Memory B cell (primary cell): ENCODE measurements around the gene GOLGA2.
"Not testable (repeated sequence)": the region's sequence is repeated elsewhere in the genome, so short reads cannot be mapped to it uniquely, and the experiment has no call there.

Experiments used
- ATAC-seq: fragments of 150-1000 bp; cut with Tn5 transposase; 2 replicates; pipeline ENCODE4 v1.10.0; 2021; ENCODE audit warnings: low read depth, mild to moderate bottlenecking, moderate library complexity
- DNase-seq, 2 donors: peaks; one replicate each; pipeline ENCODE4 v3.0.0; 2022; ENCODE audit warnings: low spot score in 2 of 2
- H3K27ac Mint-ChIP-seq: one replicate; pipeline ENCODE4 v1.8.0; 2022; ENCODE audit warnings: mild to moderate bottlenecking, moderate library complexity, mixed read lengths
- H3K27me3 Mint-ChIP-seq: one replicate; pipeline ENCODE4 v1.8.0; 2022; ENCODE audit warnings: mixed read lengths
- H3K36me3 Mint-ChIP-seq: one replicate; pipeline ENCODE4 v1.8.0; 2022; ENCODE audit warnings: mild to moderate bottlenecking, mixed read lengths
- H3K4me1 Mint-ChIP-seq: one replicate; pipeline ENCODE4 v1.8.0; 2022; ENCODE audit warnings: mixed read lengths
- H3K4me3 Mint-ChIP-seq: one replicate; pipeline ENCODE4 v1.8.0; 2022; ENCODE audit warnings: mild to moderate bottlenecking, moderate library complexity, mixed read lengths
- H3K9me3 Mint-ChIP-seq: one replicate; pipeline ENCODE4 v1.8.0; 2022; ENCODE audit warnings: mixed read lengths

Gene GOLGA2

DNA sequence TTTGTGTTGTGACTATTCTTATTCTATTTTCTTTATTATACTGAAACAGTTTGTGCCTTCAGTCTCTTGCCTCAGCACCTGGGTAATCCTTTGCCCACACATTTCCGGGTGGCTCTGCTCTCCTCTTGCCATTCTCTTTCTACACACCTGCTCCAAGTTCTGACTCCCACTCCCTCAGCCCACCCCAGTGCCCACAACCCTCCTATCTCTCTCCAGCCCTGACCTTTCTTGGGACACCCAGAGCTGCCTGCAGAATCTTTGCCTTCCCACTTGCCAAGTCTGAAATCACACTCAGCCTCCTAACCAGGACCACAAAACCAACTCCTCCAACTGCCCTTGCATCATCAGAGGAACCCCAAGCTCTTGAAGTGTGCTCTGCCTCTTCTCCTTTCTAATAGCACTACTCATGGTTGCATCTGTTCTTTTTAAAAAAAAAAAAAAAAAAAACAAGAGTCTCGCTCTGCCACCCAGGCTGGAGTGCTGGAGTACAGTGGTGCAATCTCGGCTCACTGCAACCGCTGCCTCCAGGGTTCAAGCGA, 4.3 kb upstream of the GOLGA2 start:
- Mint-ChIP-seq H3K4me1 (peaks cover 14% of the 10 kb centered on the region), H3K4me3 (no peak overlapping the region), H3K9me3 (no peaks in the 10 kb centered on the region), H3K27me3 (no peaks in the 10 kb centered on the region), H3K36me3 (peaks cover 7% of the 10 kb centered on the region), H3K27ac (no peak overlapping the region)
- DNase-seq (no peak), ATAC-seq (no peak)

DNA sequence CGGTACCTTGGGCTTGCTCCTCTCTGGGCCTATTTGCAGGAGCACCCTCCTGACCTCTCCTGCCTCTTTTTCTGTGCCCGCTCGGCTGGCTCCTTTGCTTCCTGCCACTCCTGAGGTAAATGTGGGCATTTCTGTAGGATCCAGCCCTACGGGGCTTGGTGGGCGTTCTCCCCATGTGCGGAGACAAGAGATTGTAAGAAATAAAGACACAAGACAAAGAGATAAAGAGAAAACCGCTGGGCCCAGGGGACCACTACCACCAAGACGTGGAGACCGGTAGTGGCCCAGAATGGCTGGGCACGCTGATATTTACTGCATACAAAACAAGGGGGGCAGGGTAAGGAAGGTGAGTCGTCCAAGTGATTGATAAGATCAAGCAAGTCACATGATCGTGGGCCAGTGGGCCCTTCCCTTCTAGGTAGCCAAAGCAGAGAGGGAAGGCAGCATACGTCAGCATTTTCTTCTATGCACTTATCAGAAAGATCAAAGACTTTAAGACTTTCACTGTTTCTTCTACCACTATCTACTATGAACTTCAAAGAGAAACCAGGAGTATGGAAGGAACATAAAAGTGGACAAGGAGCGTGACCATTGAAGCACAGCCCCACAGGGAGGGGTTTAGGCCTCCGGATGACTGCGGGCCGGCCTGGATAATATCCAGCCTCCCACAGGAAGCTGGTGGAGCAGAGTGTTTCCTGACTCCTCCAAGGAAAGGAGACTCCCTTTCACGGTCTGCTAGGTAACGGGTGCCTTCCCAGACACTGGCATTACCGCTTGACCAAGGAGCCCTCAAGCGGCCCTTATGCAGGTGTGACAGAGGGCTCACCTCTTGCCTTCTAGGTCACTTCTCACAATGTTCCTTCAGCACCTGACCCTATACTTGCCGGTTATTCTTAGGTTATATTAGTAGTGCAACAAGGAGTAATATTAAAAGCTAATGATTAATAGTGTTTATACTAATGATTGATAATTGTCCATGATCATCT, 3.6 kb upstream of the GOLGA2 start:
- not testable (repeated sequence) for H3K36me3 Mint-ChIP-seq, ATAC-seq, H3K9me3 Mint-ChIP-seq, H3K27ac Mint-ChIP-seq, H3K27me3 Mint-ChIP-seq, H3K4me3 Mint-ChIP-seq, DNase-seq
- H3K4me1 Mint-ChIP-seq, result peaks cover 14% of the 10 kb centered on the region

DNA sequence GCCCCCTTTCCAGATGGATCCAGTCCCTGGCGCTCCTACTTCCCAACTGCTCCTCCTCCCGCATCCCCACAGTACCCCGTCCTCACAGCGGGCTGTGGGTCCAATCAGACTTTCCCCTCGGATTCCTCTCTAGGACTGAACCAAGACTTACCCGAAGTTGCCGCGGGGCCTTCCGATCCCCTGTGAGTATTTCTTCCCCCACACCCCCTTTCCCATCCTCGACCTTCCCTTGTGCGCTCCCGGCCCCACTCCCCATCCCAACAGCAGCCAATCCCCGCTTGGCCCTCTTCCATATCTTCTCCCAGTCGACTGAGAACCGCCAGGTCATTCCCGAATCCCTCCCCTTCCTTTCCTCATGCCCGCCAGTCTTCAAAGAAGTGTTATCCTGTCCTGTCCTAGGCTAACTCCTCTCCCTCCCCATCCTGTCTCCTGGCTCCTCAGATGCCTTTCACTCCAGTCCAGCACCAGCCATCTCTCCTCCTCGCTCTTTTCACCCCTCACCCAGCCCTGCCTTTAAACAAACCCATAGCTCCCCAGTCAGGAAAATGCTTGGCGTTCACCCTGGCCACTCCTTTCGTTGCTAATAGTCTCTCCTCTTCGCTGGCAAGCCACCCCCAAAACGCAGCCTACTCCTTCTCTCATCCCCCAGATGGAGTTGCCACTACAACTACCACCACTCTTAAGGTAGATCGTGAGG, 915 bp upstream of the GOLGA2 start:
- H3K9me3 Mint-ChIP-seq, result no peaks in the 10 kb centered on the region

DNA sequence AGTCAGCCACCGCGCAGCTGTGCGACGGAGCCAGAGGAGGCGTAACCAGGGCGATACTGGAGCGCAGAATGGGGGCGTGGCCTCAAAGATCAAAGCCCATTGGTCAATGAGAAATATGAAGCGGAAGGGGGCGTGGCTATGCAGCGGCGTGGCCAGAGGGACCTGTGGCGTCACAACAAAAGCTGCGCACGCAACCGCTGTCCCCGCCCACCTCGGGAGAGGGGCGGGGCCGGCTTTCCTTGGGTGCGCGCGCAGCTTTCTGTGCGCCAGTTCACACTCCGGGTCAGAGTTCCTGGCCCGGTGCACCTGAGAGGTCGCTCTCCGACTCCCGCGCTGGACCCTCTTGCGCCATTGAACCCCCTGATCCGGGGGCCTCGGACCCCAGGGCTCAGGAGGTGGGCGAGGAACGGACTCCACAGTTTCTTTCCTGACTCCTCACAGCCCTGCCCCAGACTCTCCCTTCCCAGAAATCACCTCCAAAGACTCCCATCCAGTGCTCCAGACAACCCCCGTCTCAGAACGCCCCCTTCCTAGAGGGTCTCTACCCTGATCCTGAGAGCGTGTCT, 284 bp upstream of the GOLGA2 start, which contains the start of gene SWI5:
Gene SWI5 (plus strand): TSS at position 269 of the 566 bp plus-strand sequence.
- Mint-ChIP-seq H3K9me3 (no peaks in the 10 kb centered on the region), H3K27me3 (no peaks in the 10 kb centered on the region), H3K36me3 (peaks cover 13% of the 10 kb centered on the region), H3K4me1 (peaks cover 17% of the 10 kb centered on the region), H3K27ac (peak within 1 kb of the TSS; percentile 97), H3K4me3 (peak within 1 kb of the TSS; percentile 85)
- DNase-seq (peak; percentile 99 to 100), ATAC-seq (peak; percentile 95)

More for the DNA sequence above, 915 bp upstream of the GOLGA2 start:
- ATAC-seq, result no peak
- Mint-ChIP-seq H3K4me1 (peaks cover 17% of the 10 kb centered on the region), H3K36me3 (peaks cover 10% of the 10 kb centered on the region), H3K4me3 (peak overlapping the region; percentile 85), H3K27ac (peak overlapping the region; percentile 97), H3K27me3 (no peaks in the 10 kb centered on the region)
- DNase-seq, result no peak

DNA sequence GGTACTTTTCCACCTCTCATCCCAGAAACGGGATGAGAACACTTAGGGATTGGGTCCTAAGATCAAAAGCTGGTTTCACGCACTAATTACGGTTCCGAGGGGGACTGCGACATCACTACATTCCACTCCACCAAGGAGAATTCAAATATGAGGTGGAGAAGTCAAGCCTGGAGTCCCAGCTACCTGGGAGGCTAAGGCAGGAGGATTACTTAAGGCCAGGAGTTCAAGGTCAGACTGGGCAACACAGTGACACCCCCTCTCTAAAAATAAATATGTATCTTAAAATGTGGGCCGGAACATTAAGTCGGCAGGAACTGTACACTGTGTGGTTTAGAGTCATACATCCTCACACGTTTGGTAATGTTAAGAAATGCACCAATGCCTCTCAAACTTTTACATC, 1.6 kb downstream of the GOLGA2 start:
- peak overlapping the region; percentile 85 for H3K4me3 Mint-ChIP-seq
- H3K9me3 Mint-ChIP-seq, result no peaks in the 10 kb centered on the region
- DNase-seq (no peak), ATAC-seq (no peak)
- peaks cover 13% of the 10 kb centered on the region for H3K36me3 Mint-ChIP-seq
- H3K27ac Mint-ChIP-seq, result no peak overlapping the region
- H3K4me1 Mint-ChIP-seq, result peaks cover 17% of the 10 kb centered on the region
- H3K27me3 Mint-ChIP-seq, result no peaks in the 10 kb centered on the region

DNA sequence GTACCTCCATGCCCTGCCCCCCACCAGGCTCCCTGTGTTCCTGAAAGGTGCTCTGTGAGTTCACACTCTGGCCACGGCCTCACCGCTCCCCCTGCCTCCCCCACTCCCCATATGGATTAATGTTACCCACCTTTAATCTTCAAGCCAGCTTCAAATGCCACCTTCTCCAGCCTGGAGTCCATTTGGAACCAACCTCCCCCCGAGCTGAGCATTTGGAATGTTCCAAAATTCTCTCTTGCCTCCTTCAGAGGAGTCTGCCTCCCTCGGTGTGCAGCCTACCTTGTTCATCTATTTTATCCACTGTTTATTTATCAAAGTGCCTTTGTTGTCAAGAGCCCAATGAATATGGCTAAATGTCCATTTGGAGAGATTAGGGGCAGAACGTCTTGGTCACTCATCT, 4.3 kb downstream of the GOLGA2 start:
- peaks cover 18% of the 10 kb centered on the region for H3K36me3 Mint-ChIP-seq

DNA sequence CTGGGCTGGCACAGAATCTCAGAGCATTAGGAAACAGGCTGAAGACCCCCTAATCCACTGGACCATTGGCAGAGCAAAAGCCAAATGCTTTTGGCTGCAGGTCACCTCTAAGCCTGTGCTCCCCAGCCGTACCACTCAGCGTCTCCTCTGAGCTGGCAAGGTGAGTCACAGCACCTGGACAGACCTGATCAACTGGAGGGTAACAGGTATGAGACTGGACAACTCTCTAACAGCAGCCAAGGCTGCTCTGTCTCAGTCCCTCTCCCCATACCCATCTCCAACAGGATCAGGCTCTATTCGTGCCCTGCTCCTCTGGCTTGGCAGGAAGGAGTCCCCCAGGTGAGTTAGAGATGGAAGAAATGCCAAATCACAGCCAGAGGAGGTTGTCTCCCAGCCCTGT, 4.7 kb downstream of the GOLGA2 start:
- H3K27ac Mint-ChIP-seq, result no peak overlapping the region
- H3K27me3 Mint-ChIP-seq, result no peaks in the 10 kb centered on the region
- peaks cover 6% of the 10 kb centered on the region for H3K4me1 Mint-ChIP-seq
- ATAC-seq (no peak), DNase-seq (no peak)
- H3K36me3 Mint-ChIP-seq, result peaks cover 18% of the 10 kb centered on the region
- no peak overlapping the region for H3K4me3 Mint-ChIP-seq
- no peaks in the 10 kb centered on the region for H3K9me3 Mint-ChIP-seq

More for the DNA sequence above, 4.3 kb downstream of the GOLGA2 start:
- Mint-ChIP-seq H3K4me3 (no peak overlapping the region), H3K27ac (no peak overlapping the region), H3K4me1 (peaks cover 10% of the 10 kb centered on the region), H3K9me3 (no peaks in the 10 kb centered on the region), H3K27me3 (no peaks in the 10 kb centered on the region)
- no peak for ATAC-seq
- no peak for DNase-seq

DNA sequence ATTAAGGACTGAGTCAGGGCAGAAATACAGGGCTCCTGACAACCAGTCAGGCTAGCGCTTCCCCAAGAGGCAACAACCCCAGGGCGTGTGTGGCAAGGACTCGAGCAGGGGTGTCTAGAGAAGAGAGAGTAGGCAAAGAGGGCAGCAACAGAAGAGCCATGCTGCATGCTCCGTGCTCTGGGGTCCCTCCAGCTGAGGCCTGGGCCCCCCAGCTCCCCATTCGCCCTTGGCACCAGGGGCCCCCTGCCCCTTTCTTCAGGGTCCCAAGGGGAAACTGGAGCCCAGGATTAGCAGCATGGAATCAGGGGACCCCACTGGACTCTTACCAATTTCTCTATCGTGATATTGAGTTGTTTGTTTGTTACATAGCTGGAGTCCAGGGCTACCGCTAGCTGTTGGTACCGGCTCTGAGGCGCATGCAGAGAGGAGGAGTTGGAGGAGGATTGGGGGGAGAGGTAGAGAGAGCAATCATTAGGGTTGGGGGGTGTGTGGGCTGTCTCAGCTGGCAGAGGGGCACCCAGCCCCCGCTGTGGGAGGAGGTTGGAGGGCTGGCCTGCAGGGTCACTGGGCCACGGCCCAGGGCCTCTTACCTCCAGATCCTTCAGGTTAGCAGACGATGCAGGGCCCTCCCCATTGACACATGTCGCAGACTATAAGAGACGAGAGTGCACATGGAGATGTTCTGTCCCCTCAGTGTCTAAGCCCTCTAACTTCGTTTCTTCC, 8.8 kb downstream of the GOLGA2 start:
- Mint-ChIP-seq H3K27ac (no peak overlapping the region), H3K9me3 (no peaks in the 10 kb centered on the region), H3K4me3 (no peak overlapping the region), H3K27me3 (no peaks in the 10 kb centered on the region), H3K4me1 (no peaks in the 10 kb centered on the region), H3K36me3 (peaks cover 22% of the 10 kb centered on the region)
- ATAC-seq, result no peak
- no peak for DNase-seq

DNA sequence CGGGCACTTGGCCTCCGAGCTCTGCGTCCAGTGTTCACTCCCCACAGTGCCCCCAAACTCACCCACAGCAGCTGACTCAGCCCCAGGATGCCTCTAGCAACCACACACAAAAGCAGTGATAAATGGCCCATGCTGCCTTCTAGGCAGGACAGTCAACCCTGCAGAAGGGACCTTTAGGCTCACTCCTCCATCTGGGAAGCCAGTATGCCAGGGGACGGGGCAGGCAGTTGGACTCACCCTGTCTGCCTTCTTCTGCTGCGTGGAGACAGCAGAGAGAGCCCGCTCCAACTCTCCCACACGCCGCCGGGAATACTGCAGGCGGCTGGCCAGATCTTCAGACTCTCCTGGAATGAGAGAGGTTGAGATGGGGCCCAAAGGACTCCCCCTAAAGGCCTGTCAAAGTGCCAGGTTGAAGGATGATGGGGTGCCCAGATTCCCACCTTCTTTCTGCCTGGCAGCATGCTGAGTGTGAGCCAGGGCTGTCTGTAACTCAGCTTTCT, 10.4 kb downstream of the GOLGA2 start:
- Mint-ChIP-seq H3K9me3 (no peaks in the 10 kb centered on the region), H3K36me3 (peaks cover 28% of the 10 kb centered on the region)
- no peak for ATAC-seq

DNA sequence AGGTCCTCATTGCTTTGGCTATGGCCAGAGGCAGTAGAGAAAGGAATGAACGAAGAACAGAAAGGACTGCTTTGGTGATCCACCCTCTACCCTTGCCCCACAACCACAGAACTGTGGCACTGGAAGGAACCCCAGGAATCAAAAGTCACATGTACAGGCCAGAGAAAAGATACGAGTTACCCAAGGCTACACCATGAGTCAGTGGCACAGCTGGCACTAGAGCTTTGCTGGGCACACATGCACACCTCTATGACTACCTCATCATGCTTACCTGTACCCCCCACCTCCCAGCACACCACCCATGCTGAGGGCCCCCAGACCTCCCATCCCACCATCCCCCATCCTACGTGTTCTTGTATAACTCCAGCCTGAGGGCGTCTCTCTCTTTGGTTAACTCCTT, 13.1 kb downstream of the GOLGA2 start:
- Mint-ChIP-seq H3K4me1 (no peaks in the 10 kb centered on the region), H3K36me3 (peaks cover 37% of the 10 kb centered on the region), H3K27me3 (no peaks in the 10 kb centered on the region), H3K4me3 (no peak overlapping the region), H3K9me3 (no peaks in the 10 kb centered on the region), H3K27ac (no peak overlapping the region)
- DNase-seq, result no peak
- ATAC-seq, result no peak

More for the DNA sequence above, 10.4 kb downstream of the GOLGA2 start:
- no peak for DNase-seq
- Mint-ChIP-seq H3K27ac (no peak overlapping the region), H3K4me3 (no peak overlapping the region), H3K4me1 (no peaks in the 10 kb centered on the region), H3K27me3 (no peaks in the 10 kb centered on the region)

DNA sequence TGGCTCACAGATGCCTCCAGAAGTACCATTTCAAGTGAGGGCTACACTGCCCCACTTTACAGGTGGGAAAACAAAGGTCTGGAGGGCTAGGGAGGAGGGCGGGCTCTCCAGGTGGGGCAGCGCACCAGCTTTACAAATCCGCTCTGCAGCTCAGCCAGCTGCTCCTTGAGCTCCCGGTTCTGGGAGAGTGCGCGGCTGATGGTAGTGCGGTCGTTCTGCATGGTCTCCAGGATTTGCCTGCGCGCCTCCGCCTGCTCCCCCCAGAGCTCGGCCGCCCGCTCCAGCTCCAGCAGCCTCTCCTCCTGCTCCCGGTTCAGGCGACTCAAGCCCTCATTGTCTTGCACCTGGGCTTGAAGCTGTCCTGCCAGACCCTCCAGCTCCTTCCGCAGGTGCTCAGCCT, 15.5 kb downstream of the GOLGA2 start:
- Mint-ChIP-seq H3K4me3 (no peak overlapping the region), H3K27ac (no peak overlapping the region), H3K9me3 (no peaks in the 10 kb centered on the region), H3K4me1 (no peaks in the 10 kb centered on the region), H3K27me3 (no peaks in the 10 kb centered on the region), H3K36me3 (peaks cover 34% of the 10 kb centered on the region)
- DNase-seq, result no peak
- ATAC-seq, result no peak

DNA sequence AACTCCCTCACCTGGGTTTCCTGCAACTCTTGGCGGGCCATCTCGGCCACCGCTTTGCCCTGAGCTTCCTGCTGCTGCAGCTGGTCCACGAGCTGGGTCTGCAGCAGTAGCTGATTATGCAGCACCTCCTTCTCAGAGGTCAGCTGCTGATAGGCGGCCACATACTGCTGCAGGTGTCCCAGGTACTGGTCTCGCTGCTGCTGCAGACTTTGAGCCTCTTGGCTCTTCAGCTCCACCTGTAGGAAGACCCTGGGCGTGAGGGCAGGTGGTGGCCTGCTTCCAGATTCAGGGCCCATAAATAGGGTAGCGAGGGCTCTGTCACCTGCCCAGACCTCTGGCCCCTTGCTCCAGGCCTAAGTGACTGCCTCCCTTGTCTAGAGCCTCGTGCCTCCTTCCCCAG, 16.7 kb downstream of the GOLGA2 start:
- no peak overlapping the region for H3K27ac Mint-ChIP-seq
- no peaks in the 10 kb centered on the region for H3K9me3 Mint-ChIP-seq
- ATAC-seq (no peak), DNase-seq (no peak)
- H3K4me1 Mint-ChIP-seq, result no peaks in the 10 kb centered on the region
- H3K36me3 Mint-ChIP-seq, result peaks cover 32% of the 10 kb centered on the region
- peaks cover 3% of the 10 kb centered on the region for H3K27me3 Mint-ChIP-seq
- H3K4me3 Mint-ChIP-seq, result no peak overlapping the region

DNA sequence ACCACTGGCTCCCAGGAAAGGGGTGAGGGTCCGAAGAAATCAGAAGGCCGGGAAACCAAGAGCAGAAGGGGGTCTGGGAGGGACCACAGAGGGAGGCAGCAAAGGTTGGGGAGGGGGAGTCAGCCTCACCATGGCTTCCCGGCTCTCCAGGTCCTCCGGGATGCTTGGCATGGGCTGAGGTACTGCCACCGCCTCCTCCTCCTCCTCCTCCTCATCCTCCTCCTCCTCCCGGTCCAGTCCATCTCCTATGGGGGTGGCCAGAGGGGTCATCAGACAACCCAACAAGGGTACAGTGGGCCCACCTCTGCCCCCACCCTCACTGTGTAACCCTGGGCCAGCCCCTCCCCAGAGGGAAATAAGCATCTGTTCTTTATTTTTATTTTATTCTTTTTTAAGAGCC, 17.5 kb downstream of the GOLGA2 start:
- Mint-ChIP-seq H3K27ac (no peak overlapping the region), H3K27me3 (peaks cover 3% of the 10 kb centered on the region), H3K9me3 (no peaks in the 10 kb centered on the region), H3K4me1 (no peaks in the 10 kb centered on the region), H3K36me3 (peaks cover 32% of the 10 kb centered on the region), H3K4me3 (no peak overlapping the region)
- no peak for DNase-seq
- no peak for ATAC-seq
